GM18858 (cell line): Measurements from ENCODE around the gene CCNL2.
"Not testable (repeated sequence)": the region's sequence is repeated elsewhere in the genome, so short reads cannot be mapped to it uniquely, and the experiment has no call there.

Experiments used
- ATAC-seq: cut with Tn5 transposase; IDR thresholded peaks from one replicate; pipeline ENCODE4 v1.9.1; 2021; ENCODE audit not compliant: unreplicated experiment

CCNL2 gene

DNA sequence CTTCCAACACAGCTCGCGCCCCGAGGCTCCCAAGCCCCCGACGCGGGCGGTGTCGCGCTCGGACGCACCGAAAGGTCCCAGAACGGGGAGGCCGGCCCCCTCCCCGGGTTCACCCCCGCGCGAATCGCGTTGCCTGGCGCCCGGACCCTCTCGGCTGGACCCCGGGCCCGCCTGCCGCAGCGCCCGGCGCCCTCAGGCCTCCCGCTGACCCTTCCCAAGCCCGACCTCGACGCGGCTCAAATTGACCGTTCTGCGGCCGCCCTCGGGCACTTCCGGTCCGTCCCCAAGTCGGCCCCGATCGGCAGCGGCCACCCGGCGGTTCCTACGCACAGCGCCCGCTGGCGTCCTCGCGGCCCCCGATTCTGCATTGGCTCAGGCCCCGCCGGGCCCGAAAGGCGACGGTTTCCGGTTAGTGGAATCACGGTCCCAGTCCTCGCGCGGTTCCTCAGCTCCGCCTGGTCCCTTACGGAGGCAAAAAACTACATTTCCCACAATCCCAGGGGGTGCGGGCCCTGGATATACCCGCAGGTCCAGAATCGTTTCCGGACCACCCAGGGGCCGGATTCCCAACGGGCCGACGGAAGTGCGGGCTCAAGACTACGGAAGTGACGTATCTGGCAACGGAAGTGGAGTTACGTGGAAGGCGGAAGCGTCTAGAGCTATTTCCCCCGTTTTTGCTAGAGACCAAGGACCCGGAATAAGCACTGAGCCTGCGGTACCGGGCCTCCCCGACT, 24.0 kb downstream of the CCNL2 start, which contains the start of gene AURKAIP1:
Gene AURKAIP1 (minus strand): TSS at position 279 of the 734 bp plus-strand sequence. CDS start 451 bp downstream, outside the sequence.
- ATAC-seq: peak; percentile 74

DNA sequence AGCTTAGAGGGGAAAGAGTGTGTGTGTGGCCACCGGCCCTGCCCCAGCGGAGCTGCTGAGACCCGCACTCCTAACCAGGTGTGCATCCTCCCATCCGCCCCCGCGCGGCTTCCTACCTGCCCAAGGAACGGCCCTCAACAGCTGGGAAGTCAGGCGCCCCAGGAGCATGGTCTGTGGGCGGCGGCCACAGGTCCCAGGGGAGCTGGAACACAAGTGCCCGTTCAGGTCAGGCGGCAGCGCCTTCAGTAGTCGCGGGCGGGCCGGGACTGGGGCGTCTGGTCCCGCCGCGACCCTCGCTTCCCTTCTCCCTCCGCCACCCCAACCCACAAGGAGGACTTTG, 24.6 kb downstream of the CCNL2 start:
- no peak for ATAC-seq

DNA sequence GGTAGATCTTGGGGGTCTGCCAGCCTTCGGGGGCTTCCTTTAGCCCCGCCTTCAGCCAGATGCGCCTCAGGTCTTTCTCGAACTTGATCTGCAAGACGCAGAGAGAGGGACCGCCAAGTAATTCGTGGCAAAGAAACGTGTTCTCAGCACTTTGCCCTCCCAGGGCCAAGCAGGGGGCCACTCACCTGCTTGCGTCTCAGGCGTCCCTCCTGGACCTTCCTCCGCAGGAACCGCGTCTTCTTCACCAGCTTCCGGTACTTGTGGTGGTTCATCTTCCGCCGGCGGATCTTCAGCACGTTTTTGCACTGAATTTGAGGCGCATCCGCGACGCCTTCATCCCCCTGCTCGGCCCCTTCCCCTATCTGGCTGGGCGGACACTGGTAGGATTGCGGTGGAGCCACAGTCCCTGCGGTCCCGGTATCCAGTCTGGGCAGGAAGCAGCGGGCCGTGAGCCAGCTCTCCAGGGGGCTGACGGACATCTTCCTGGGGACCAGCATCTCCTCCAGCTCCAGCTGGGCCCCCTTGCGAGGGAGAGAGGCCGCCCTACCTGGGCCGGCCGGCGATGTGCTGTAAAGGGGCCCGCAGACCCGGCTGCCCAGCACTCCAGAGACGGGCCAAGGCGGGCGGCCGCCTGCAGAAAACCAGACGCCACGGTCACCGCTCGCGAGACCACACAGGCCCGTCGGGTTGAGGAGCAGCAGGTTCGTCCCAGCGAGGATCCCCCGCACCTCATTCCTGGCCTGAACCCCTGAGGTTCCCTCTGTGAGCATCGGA, 25.1 kb downstream of the CCNL2 start:
- no peak for ATAC-seq

DNA sequence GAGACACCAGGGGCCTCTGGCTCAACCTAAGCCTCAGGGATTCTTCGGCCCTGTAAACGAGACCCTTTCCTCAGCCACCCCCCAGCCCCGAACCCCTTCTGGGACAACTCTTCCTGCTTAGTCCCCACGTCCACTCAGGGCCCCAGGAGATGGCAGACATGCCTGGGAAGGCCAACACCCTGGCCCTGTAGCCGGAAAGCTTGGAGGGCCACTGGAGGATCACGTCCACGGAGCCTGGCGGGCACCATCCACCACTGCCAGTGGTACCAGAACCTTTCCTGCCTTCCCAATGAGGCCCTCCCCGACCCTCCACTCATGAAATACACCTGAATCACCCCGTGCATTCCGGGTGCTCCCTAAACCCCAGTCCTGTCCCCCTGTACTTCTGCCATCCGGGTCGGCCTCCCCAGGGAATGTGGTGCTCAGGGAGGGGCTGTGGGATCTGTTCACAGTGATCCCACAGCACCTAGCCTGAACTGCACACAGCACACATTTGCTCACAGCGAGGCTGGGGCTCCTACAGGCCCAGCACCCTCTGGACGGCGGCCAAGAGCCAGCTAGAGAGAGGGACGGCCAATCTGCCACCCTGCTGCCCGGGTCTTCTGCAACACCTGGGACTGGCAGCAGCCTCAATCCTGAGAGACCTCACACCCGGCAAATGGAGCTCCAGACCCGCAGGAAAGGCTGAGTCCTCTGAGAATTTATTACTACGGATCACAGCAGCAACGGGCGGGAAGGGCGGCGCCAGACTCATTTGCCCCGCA, 25.9 kb downstream of the CCNL2 start:
- no peak for ATAC-seq

DNA sequence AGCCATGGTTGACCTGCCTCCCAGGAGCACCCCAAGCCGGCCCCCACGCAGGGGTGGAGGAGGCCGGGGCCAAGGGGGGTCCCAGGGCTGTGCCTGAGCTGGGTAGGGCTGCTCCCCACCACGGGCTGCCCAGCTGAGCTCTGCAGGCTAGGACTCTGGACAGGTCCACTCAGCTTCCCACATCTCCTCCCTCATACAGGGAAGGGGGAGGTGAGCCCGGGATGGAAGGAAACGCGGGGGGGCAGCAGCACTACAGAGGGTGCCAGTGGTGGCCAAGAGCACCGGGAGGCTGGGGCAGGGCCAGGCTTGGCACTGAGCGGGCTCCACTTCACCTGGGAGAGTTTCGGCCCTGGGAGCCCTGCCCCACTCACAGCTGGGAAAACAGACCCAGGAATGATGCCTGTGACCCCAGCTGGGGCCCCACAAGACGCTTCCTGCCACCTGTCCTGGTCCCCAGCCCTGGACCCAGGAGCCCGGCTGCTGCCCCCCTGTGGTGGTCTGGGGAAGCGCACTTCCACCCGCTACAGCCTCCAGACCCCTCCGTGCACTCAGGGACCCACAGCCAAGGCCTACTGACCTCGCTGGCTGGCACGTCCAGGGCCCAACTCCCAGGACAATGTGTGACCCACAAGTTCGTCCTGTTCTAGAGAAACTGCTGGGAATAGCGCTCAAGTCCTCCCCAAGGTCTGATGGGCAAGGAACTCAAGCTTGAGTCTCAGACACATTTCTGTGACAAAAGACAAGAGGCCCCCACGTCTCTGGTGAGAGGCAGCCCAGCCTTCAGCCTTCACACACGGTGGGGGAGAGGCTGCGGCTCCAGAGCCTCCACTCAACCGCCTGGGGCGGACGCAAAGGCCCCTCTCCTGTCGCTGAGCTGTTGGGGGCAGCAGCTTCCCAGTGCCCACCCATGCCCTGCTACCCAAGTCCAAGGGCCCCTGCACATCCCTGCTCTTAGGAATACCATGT, 27.1 kb downstream of the CCNL2 start:
- ATAC-seq: no peak

DNA sequence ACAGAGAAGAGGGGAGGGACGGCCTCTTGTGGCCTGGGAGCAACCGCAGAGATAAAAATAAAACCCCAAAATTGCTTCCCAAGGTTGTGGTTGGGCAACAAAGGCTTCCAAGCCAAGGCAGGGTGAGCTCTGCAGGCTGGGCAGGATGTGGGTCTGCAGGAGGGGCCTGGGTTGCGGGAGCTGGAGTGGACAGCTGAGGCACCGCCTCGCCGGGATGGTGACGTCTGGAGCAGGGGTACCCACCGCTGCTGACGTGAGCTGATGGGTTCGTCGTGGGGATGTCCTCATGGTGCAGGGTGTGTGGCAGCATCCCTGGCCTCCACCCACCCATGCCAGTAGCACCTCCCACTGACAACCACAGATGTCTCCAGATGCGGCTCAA, 27.8 kb downstream of the CCNL2 start:
- ATAC-seq: no peak

DNA sequence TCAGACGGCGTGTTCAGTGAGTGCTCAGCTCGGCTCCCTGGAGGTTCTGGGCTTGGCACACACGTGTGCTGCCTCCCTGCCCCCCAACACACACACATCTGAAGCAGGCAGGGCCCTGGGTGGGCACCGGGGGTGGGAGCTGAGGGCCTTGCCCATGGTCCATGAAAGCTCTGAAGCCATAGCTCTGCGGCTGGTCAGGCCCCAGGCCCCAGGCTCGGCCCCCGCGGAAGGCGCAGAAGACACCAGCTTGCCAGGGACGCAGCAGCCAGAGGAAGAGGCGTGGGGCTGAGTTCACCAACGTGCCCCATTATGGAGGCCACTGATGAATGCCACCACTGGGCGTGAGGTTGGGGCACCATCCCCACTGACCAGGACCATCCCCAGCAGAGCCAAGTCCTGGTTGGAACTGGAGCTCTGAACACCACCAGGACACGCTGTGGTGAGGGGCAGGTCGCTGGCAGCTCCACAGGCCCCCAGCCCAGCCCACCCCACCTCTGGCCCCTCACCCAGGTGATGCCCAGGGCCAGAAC, 28.3 kb downstream of the CCNL2 start:
- ATAC-seq: no peak

DNA sequence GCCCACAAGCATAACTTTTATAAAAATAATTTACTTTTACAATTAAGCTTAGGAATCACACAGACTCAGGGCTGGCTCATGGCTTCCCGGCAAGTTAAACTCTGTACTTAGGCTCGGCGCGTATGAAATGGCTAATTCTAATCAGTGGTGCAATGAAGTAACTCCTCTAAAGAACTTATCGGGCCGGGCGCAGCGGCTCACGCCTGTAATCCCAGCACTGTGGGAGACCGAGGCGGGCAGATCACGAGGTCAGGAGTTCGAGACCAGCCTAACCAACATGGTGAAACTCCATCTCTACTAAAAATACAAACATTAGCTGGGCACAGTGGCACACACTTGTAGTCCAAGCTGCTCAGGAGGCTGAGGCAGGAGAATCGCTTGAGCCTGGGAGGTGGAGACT, 29.0 kb downstream of the CCNL2 start:
- ATAC-seq: not testable (repeated sequence)

DNA sequence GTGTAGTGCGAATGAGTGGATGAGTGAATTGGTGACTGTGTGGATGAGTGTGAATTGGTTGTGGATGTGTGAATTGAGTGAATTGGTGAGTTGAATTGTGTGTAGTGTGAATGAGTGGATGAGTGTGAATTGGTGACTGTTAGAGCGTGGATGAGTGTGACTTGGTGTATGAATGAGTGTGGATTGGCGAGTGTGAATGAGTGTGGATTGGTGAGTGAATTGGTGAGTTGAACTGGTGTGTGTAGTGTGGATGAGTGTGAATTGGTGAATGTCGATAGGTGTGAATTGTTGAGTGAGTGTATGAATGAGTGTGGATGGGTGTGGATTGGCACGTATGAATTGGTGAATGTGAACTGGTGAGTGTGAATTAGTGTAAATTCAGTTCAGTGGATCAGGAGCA, 31.8 kb downstream of the CCNL2 start:
- ATAC-seq: no peak

DNA sequence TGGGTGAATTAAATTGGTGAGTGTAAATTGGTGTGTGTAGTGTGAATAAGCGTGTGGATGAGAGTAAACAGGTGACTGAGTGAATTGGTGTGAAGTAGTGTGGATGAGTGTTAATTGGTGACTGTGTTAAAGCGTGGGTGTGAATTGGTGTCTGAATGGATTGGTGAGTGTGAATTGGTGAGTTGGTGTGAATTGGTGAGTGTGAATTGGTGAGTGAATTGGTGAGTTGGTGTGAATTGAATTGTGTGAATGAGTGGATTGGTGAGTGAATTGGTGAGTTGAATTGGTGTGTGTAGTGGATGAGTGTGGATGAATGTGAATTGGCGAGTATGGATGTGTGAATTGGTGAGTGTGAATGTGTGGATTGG, 32.5 kb downstream of the CCNL2 start:
- ATAC-seq: no peak

DNA sequence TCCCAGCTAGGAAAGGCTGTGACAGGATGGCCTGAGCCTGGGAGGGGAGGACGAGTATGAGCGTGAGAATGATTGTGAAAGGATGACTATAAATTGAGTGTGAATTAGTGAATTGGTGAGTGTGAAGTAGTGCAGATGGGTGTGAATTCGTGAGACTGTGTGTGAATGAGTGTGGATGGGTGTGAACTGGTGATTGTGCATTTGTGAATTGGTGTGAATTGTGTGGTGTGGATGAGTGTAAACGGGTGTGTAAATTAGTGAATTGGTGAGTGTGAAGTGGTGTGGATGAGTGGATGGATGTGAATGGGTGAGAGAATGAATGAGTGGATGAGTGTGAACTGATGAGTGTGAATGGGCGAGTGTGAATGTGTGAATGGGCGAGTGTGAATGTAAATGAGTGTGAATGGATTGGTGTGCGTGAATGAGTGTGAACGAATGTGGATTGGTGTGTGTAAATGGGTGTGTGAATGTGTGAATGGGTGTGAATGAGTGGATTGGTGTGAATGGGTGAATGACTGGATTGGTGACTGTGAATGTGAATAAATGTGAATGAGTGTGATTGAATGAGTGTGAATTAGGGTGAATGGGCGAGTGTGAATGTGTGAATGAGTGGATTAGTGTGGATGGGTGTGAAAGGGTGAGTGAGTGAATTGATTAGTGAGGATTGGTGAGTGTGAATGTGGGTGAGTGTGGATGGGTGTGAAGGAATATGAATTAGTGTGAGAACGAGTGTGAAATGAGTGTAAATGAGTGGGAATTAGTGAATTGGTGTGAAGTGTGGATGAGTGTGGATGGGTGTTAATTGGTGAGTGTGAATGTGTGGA, 33.0 kb downstream of the CCNL2 start:
- no peak for ATAC-seq

DNA sequence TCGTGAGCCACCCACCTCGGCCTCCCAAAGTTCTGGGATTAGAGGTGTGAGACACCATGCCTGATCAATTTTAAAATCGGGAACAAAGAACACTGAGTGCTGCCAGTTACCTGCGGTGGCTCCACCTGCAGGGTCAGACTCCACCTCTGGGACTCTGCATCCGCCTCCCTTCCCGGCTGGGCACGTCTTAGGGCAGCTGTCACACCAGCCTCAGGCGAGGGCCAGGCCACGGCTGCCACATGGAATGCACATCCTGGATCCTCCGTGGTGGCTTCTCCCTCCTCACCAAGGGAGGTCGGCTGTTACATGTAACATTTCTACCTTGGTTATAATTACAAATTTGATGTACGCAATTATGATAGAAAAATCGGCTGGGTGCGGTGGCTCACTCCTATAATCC, 34.9 kb downstream of the CCNL2 start:
- no peak for ATAC-seq

DNA sequence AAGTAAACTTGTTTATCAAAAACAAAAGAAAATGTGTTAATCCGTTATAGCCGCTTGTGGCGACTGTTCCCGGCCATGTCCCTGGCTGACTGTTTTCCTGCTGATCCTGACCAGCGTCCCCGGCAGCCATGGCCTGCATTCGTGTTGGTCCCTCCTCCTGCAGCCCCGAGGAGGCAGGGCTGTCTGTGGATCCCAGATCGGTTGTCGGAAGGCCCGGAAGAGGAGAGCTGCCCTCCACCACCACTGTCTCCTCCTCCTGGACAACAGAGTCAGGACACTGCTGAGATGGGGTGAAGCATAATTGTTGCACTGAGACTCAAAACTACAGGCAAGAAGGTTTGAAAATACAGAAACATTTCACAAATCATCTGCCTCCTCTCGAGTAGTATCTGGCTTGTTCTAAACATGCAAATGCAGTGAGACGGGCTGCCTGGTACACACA, 37.1 kb downstream of the CCNL2 start:
- ATAC-seq: no peak

DNA sequence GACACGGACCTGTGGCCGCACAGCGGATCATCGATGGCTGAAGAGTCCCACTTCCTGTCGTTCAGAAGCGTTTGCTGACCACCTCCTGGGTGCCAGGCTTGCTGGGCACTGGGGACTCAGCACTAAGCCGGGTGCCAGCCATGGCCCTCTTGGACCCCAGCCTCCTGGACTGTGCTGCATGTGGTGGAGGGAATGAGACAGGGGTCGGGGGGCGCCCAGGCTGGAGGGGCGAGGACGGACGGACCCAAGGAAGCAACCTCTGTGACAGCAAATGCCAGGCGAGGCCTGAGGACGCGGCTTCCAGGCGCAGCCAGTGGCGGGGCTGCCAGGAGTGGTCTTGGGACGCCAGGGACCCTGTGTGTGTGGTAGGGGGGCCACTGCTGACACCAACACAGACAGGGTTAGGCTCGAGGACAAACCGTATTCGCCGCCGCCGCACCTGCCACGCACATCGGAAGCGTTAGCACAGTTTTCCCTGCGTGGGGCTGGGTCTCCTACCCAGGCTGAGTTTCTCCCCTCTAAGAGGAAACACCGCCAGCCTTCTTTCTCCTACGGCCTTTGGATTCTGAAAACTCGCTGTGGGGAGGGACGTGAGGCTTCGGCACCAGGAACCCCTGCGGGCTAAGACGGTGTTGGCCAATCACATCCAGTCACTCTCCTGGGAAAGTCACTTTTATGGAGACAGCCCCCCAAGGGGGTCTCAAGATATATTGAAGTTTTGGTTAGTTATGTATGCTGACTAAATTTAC, 37.7 kb downstream of the CCNL2 start:
- ATAC-seq: no peak

DNA sequence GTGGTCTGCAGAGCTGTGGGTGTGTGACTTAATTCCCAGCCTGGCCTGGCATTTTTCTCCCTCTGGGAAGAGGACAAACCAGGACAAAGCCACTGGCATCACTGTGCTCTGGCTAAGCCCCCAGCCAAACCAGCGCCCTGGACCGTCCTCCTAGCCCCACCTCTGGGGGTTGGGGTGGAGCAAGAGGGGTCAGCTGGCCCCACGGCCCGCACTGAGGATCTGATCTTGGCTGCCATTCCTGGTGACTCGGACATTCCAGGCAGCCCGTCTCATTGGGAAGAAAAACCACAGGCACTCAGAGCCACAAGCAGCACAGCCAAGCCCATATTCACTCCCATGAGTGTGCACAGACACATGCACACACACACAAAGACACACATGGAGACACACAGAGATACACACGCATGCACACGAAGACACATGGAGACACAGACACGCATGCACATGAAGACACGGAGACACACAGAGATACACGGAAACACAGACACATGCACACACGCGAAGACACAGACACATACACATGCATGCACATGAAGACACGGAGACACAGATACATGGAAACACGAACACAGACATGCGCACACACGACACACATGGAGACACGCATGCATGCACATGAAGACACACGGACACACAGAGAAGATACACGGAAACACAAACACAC, 38.5 kb downstream of the CCNL2 start:
- ATAC-seq: no peak

DNA sequence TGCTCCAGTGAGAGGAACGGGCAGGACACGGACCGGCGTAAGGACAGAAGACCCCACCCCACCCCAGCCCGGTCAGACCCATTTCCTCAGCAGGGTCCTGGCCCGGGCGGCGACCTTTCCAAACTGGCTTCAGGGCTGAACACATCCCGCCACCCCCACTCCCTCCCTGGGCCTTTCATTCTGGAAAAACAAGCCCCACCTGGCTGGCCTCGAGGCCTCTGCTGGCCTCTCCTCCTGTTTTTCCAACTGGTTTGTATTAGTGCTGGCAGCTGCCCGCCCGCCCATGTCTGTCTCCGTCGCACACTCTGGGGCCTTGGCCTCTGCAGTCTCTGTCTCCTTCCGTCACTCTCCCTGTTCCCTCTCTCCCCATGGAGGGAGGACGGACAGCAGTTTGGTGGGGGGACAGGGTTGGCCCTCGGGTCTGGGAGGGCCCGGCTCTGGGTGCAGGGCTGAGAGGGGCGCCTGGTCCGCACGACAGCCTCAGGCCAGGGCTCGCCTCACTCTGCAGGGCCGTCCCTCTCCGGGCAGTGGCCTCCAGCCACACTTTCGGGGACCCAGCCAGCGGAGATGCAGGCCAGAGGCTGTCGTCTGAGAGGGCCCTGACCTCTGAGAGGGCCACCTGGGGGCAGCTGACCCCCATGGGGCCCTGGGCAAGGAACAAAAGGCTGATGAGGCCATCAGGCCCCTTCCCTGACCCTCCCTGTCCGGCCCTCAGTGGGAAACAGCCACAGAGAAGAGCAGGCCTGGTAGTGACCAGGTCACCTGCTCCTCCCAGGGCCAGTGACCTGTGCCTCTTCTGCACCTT, 39.3 kb downstream of the CCNL2 start:
- ATAC-seq: no peak

DNA sequence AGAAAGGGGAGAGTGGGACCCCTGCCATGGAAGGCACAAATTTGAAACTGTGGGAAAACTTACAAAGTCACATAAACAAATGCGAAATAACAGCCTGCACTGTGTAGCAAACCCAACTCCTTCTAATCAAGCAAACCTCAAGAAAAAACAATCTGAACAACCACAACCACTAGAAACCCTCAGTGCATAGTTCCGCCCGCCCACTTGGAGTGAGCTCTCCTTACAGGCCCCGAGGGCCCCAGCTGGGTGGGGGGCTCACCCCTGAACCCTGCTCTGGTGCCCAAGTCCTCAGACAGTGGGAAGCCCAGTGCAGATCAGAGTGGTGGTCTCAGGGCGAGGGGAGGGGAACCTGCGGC, 39.8 kb downstream of the CCNL2 start:
- no peak for ATAC-seq
